ENCODE measurements around the gene DLG2. TPM values are rescaled to one million over a fixed set of nuclear protein-coding genes. Genes with fewer than 3 reads are reported as not detected.

The DLG2 gene
- total and polyA plus RNA-seq, 9 donors = 2.5 to 20.7 (median 12.0) TPM

DNA sequence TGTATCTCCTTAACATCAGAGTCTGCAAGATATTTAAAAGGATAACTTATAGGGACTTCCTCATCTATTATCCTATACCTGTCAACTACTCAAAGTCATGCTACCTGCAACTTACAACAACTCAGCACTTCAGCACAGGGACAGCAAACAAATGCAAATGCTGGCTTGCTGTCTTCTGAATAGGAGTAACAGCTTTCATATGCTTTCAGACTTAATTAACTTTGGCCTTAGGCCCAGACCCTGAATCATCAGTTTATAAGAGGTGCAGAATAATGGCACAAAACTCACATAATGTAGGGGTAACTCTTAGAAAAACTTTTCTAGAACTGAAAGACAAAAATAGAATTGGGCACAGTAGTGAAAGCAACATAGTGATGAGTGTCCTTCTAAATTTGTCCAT is 953.4 kb downstream of the DLG2 start:
- TF ChIP-seq, protein P1, sequence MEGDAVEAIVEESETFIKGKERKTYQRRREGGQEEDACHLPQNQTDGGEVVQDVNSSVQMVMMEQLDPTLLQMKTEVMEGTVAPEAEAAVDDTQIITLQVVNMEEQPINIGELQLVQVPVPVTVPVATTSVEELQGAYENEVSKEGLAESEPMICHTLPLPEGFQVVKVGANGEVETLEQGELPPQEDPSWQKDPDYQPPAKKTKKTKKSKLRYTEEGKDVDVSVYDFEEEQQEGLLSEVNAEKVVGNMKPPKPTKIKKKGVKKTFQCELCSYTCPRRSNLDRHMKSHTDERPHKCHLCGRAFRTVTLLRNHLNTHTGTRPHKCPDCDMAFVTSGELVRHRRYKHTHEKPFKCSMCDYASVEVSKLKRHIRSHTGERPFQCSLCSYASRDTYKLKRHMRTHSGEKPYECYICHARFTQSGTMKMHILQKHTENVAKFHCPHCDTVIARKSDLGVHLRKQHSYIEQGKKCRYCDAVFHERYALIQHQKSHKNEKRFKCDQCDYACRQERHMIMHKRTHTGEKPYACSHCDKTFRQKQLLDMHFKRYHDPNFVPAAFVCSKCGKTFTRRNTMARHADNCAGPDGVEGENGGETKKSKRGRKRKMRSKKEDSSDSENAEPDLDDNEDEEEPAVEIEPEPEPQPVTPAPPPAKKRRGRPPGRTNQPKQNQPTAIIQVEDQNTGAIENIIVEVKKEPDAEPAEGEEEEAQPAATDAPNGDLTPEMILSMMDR (IDR thresholded peaks at IDR 0.05) = no peak
- no peak for TF ChIP-seq EP300 (IDR thresholded peaks at IDR 0.05)
- no peak for TF ChIP-seq POLR2A (IDR thresholded peaks at IDR 0.05)
- H3K36me3 ChIP-seq = no peaks in the 10 kb centered on the region
- H3K9me3 ChIP-seq = no peaks in the 10 kb centered on the region
- H3K4me3 ChIP-seq = no peak overlapping the region
- DNase-seq = no peak
- intact Hi-C loops (cut with DNase I) = no loop called here
- no peaks in the 10 kb centered on the region for H3K27me3 ChIP-seq
- H3K4me1 ChIP-seq (ENCODE audit: insufficient read depth) = no peaks in the 10 kb centered on the region
- no peak overlapping the region for H3K27ac ChIP-seq

- no peaks in the 10 kb centered on the region for H3K27me3 ChIP-seq
- 19 to 33% (median 22%) methylated on average over 4 of the region's 4 CpGs for WGBS, 3 donors
- TF ChIP-seq, protein P1 (IDR thresholded peaks at IDR 0.05) = no peak
- TF ChIP-seq POLR2A (IDR thresholded peaks at IDR 0.05) (no peak), EP300 (IDR thresholded peaks at IDR 0.05) (no peak)
- H3K9me3 ChIP-seq = no peaks in the 10 kb centered on the region
- H3K4me3 ChIP-seq = no peak overlapping the region
- DNase-seq = no peak
- intact Hi-C loops (cut with DNase I) = no loop called here
- H3K27ac ChIP-seq = no peak overlapping the region
- no peaks in the 10 kb centered on the region for H3K4me1 ChIP-seq (ENCODE audit: insufficient read depth)
- H3K36me3 ChIP-seq = no peaks in the 10 kb centered on the region
These were observed 955.7 kb downstream of the DLG2 start for GRCh38 chr11:84671325-84671999.

GRCh38 chr11:84663731-84664130 is 963.4 kb downstream of the DLG2 start:
- no peaks in the 10 kb centered on the region for H3K4me1 ChIP-seq (ENCODE audit: insufficient read depth)
- WGBS, 3 donors = 70 to 72% (median 71%) methylated on average over 3 of the region's 3 CpGs
- H3K36me3 ChIP-seq = no peaks in the 10 kb centered on the region
- no peak overlapping the region for H3K27ac ChIP-seq
- intact Hi-C loops (cut with DNase I) = no loop called here
- no peak for DNase-seq
- no peaks in the 10 kb centered on the region for H3K9me3 ChIP-seq
- H3K27me3 ChIP-seq = no peaks in the 10 kb centered on the region
- no peak overlapping the region for H3K4me3 ChIP-seq
- TF ChIP-seq, protein P1 (IDR thresholded peaks at IDR 0.05) = no peak
- TF ChIP-seq EP300 (IDR thresholded peaks at IDR 0.05) (no peak), POLR2A (IDR thresholded peaks at IDR 0.05) (no peak)

GRCh38 chr11:84660257-84660977 is 966.7 kb downstream of the DLG2 start:
- H3K4me1 ChIP-seq (ENCODE audit: insufficient read depth) = no peaks in the 10 kb centered on the region
- intact Hi-C loops (cut with DNase I) = no loop called here
- no peak overlapping the region for H3K4me3 ChIP-seq
- no peak overlapping the region for H3K27ac ChIP-seq
- no peaks in the 10 kb centered on the region for H3K36me3 ChIP-seq
- H3K27me3 ChIP-seq = no peaks in the 10 kb centered on the region
- DNase-seq = no peak
- H3K9me3 ChIP-seq = no peaks in the 10 kb centered on the region
- TF ChIP-seq POLR2A (IDR thresholded peaks at IDR 0.05) (no peak), EP300 (IDR thresholded peaks at IDR 0.05) (no peak)
- TF ChIP-seq, protein P1 (IDR thresholded peaks at IDR 0.05) = no peak
- WGBS, 3 donors = 95 to 97% (median 96%) methylated on average over 3 of the region's 3 CpGs

Measured in ovary (tissue), 9 donors.